HS-27A (cell line): Measurements from ENCODE around the gene NRXN2.
"Not testable (repeated sequence)": the region's sequence is repeated elsewhere in the genome, so short reads cannot be mapped to it uniquely, and the experiment has no call there.

ENCODE experiments used
- DNase-seq: peaks from one replicate; pipeline ENCODE4 v3.0.0-alpha.2; 2012; ENCODE audit warnings: low read depth, missing footprints

Gene NRXN2

DNA sequence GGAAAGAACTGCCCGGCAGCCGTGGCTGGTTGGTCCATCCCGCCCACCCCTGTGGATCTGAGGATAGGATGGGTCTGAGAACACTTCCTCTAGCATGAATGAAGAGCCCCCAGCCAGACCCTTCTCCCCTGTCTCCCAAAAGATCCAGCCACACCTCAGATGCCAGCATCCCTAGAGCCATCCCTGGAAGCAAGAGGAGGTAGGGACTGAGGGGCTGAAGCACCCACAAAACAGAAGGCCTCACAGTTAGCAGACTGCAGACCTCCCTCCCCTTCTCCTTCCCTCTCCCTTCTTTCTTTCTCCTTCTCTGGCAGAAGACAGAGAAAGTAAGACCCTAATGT, 1.7 kb downstream of the NRXN2 start:
- DNase-seq: no peak

DNA sequence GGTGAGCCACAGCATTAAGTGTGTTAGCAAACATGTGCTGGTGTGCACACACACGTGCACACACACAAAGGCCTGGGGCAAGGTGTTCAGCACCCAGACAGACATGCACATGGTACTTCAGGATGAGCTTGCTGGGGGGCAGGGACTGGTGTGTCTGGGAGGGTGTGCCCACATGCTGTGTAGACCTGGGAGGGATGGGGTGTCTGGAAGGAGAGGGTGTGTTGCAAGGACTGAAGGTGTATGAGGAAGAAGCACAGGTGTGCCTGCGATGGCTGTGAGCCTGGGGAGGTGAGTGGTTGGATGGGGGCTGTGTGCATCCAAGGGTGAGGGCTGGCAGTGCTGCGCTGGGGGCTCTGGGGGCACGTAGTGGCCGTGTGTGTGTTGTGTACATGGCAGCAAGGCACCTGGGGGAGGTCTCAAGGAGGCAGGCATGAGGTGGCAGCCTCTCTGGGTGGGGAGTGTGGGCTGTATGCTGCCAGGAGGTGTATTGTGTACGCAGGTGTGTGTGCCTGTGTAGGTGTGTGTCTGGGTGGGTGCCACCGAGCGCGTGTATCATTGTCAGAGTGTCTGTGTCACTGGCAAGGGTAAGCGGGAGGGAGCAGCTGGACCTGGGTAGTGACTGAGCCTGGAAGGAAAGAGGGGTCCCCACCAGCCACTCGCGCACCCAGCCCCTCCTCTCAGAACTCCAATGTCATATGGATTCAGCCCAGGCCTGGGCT, 2.2 kb downstream of the NRXN2 start:
- DNase-seq: no peak

GRCh38 chr11:64720167-64720566, 2.8 kb downstream of the NRXN2 start:
- DNase-seq: no peak

DNA sequence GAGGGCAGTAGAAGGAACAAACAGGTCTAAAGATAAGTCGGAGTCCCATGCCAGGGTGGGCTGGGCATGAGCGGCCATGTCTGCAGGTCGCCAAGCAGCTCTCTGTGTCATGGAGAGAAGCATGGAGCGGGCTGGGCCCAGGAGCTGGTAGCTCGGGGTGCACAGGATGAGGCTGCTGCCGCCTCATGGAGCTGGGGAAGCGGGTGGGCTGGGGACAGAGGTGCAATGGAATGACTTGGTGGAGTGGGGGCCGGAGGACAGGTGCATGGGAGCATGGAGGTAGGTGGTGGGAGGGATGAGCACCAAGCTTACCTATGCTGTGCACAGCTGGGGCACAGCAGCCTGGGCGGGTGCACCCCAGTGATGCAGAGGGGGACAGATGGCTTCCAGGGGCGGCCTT, 3.6 kb downstream of the NRXN2 start:
- no peak for DNase-seq

DNA sequence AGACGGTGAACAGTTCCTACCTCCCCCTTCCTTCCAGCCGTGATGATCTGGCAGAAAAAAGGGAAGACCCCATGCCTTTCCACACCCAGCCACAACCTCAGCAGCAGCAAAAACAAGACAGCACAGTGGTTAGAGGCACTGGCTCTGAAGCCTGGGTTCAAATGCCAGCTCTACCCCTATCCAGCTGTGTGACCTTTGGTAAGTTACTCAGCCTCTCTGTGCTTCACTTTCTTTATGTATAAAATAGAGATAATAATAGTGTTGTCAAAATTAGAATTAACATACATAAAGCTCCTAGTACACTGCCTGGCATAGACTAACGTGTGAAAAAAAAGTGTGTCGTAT, 4.2 kb downstream of the NRXN2 start:
- DNase-seq: no peak

GRCh38 chr11:64718084-64718779, 4.8 kb downstream of the NRXN2 start:
- no peak for DNase-seq

DNA sequence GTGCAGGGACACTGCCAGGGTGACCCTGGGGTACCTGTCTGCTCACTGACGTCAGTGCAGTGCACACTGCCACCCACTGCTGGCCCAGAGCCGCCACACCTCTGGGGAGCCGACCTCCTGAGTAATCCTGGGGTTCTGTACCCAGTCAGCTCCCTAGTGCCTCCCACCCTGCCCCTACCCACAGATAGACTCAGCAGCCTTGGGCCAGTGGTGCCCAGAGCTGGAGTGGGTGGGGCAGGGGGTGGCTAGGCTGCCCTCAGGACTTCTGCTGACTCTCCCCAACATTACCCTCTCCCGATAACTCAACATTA, 5.8 kb downstream of the NRXN2 start:
- DNase-seq: no peak

DNA sequence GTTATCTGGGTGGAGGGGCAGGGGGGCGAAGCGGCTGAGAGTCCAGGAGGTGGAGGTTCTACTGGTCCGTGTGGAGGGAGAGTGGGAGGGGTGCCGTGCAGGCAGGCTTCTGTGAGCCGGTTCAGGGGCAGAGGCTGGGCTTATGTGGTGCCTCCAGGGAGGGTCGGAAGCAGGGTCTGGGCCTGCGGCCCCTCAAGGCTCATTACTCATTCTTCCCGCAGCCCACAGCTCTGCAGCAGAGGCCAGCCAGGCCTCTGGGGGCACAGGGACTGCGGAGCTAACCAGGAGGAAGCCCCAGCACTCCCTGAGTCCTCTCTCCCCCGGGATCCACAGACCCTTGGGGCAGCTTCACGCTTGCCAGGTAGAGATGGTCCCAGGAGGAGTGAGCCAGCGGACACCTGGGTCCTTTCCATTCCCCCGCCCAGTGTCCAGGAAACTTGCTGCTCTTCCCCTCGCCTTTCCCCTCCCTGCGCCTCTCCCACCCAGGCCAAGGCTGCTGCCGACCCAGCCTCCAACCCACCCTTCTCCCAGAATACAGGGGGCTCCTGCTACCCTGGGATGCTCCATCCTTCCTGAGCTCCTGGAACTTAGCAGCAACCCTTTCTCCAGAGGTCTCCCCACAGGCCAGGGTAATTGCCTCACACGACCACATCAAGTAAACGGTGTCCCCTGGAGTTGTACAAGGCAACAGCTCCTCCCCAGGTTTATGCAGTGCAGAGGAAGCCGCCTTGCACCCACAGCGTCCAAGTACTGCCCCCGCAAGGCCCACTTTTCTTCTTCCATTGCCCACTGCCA, 6.3 kb downstream of the NRXN2 start:
- DNase-seq: no peak

GRCh38 chr11:64715756-64716472, 7.1 kb downstream of the NRXN2 start:
- no peak for DNase-seq

DNA sequence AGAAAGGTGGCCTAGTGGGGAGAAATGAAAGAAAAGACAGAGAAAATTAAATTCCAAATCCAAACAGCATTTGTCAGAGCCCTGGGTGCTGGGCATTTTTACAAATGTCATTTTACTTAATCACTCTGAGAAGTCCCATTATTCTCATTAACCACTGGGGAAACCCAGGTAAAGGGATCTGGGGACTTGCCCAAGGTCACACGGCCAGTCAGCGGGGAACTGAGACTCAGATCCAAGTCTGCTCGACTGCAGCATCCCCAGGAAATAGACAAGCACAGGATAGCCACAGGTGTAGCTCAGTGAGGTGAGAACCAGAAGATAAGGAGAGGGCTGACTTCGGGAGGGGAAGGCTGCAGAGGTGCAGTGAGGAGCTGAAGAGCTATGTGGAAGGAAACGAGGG, 7.9 kb downstream of the NRXN2 start:
- no peak for DNase-seq

- DNase-seq: no peak
These were observed 8.3 kb downstream of the NRXN2 start for GRCh38 chr11:64714666-64715065.

- no peak for DNase-seq
These were observed 9.1 kb downstream of the NRXN2 start for GRCh38 chr11:64713781-64714363.

DNA sequence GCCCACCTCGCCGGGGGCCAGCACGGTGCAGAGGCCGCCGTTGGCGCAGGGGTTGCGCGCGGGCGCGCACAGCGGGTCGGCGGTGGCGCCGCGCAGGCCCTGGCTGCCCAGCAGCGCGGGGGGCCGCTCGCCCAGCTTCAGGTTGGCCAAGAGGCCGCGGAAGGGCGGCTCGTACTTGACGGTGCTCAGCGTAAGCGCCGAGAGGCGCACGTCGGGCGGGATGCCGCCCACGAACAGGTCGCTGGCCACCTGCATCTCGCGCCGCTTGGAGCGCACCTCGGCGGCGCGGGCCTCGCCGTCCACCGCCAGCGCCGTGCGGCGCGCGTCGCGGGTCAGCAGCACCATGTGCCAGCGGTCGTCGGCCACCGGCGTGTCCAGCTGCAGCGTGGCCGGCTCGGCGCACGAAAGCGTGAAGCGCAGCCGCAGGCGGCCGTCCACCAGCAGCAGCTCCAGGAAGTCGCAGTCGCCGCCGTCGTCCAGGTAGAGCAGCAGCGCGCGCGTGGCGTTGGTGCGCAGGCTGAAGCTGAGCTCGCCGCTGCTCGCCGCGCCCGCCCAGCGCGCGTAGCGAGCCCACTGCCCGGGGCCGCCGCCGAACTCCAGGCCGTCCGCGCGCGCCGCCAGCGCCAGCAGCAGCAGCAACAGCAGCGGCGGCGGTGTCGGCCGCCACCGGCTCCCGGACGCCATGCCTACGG, 9.8 kb downstream of the NRXN2 start:
- DNase-seq: no peak

- DNase-seq: no peak
These were observed 10.5 kb downstream of the NRXN2 start for GRCh38 chr11:64712430-64713015.

DNA sequence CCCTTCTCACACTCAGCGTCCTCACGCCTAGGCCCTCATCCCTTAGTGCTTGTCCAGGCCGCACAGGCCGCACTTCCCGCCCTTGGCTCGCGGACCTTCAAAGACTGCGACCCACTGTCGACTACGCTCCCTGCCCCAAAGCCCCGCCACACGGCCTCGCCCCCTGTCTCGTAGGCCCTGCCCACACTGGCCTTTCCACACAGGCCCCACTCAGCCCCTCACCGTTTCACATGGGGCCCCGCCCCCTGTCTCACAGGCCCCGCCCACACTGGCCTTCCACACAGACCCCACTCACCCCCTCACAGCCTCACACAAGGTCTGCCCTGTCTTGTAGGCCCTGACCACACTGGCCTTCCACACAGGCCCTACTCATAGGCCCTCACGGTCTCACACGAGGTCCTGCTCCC, 11.0 kb downstream of the NRXN2 start:
- DNase-seq: no peak

GRCh38 chr11:64711138-64711955, 11.7 kb downstream of the NRXN2 start:
- no peak for DNase-seq

GRCh38 chr11:64710418-64711137, 12.4 kb downstream of the NRXN2 start:
- DNase-seq: no peak

GRCh38 chr11:64705501-64705900, 17.5 kb downstream of the NRXN2 start:
- DNase-seq: no peak

DNA sequence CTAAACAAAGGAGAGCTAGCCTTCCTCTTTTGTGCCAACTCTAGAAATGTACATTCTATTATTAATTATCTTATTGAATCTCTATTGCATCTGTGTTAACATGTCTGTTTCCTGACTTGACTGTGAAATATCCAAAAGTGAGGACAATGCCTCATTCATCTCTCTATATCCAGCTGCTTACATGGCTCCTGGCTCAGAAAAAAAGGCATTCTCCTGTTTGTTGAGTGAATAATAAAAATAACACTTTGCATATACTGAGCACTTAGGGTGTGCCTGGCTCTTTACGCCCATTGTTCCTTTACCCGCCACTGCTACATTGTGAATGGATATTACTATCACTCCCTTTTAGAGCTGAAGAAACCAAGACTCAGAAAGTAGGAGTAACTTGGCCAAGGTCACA, 19.9 kb downstream of the NRXN2 start:
- no peak for DNase-seq

GRCh38 chr11:64701956-64702355, 21.0 kb downstream of the NRXN2 start:
- DNase-seq: not testable (repeated sequence)
